Activated CD8-positive, alpha-beta memory T cell treated with anti-CD3 and anti-CD28 coated beads, Interleukin-2, amount 50 U/mL, for 48 hours (primary cell): ENCODE data around the gene GATA1.
A peak's percentile ranks its signal among the peaks of the same experiment; 100 is the strongest.

Source experiments
- DNase-seq: peaks from one replicate; pipeline ENCODE4 v3.0.0-alpha.2; 2020

GATA1 gene

DNA sequence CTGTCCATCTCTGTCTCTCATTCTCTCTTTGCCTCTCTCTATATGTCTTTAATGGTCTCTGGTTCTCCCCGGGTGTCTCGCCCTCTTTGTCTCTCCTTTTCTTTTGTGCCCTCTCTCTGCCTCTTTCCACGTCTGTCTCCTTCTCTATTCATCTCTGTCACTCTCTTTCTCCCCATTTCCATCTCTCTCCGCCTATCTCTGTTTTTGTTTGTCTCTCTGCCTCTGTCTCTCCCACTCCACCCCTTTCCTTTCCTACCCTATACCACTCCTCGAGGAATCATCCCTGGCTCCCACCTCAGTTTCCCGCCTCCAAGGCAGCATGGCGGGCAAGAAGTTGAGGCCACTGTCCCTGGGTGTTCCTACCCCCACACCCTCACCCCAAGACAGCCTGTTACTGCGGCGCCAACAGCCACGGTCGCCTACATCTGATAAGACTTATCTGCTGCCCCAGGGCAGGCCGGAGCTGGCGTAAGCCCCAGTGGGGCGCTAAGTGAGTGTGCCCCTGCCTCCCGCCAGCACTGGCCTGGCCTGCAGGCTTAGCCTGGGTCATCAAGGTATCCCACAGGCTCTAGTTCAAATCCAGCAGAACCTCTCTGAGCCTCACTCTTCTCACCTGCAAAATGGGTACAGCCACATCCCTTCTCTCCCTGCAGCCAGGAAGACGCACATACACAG, 713 bp upstream of the GATA1 start:
- no peak for DNase-seq

- no peak for DNase-seq
Measured at GRCh38 chrX:48786825-48787504, 575 bp downstream of the GATA1 start.

- no peak for DNase-seq
Measured at GRCh38 chrX:48787505-48788443, 1.4 kb downstream of the GATA1 start.

DNA sequence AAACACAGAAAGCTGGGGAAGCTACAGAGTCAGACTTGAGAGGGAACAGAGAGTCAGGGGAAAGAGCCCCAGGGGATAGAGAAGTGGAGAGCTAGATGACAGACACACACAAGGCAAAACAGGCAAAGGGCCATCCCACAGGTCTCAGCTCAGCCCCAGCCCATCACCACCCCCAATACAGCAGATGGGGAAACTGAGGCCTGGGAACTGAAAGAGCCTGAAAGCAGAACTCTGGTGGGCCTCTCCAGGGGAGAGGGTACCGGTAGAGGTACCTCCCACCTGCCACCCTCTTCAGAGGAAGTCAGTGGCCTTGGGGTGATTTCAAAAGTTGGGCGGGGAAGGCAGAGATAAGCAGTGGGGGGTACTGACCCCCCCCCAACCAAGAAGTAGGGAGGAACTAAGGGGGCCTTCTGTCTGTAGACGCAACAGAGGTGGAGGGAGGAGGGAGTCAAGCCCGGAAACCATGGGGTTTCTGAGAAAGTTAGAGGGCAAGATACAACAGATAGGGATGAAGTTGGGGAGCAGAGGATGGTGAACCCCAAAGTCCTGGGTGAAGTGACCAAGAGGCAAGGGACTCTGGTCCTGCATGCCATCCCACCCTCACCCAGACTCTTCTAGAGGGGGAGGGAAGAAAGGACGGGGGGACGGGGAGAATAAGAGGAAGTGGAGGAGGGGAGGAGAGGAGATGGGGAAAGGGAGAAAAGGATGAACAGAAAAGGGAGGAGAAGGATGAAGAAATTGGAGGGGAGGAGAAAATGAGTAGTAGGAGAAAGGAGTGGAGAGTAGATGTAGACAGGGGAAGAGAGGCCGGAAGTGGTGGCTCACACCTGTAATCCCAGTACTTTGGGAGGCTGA, 3.2 kb downstream of the GATA1 start:
- no peak for DNase-seq

- DNase-seq = no peak
Measured at GRCh38 chrX:48790477-48790876, 4.1 kb downstream of the GATA1 start.

GRCh38 chrX:48791063-48791820, 4.9 kb downstream of the GATA1 start:
- no peak for DNase-seq

- no peak for DNase-seq
Measured at GRCh38 chrX:48792219-48792618, 5.8 kb downstream of the GATA1 start.

DNA sequence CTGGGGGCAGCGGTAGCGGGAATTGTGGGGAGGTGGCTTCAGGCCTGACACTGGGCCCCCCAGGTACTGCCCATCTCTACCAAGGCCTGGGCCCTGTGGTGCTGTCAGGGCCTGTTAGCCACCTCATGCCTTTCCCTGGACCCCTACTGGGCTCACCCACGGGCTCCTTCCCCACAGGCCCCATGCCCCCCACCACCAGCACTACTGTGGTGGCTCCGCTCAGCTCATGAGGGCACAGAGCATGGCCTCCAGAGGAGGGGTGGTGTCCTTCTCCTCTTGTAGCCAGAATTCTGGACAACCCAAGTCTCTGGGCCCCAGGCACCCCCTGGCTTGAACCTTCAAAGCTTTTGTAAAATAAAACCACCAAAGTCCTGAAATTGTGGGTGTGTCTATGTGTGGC, 7.5 kb downstream of the GATA1 start:
- DNase-seq = no peak

- no peak for DNase-seq
Measured at GRCh38 chrX:48794340-48794910, 8.0 kb downstream of the GATA1 start.

GRCh38 chrX:48794911-48795515, 8.6 kb downstream of the GATA1 start:
- no peak for DNase-seq

DNA sequence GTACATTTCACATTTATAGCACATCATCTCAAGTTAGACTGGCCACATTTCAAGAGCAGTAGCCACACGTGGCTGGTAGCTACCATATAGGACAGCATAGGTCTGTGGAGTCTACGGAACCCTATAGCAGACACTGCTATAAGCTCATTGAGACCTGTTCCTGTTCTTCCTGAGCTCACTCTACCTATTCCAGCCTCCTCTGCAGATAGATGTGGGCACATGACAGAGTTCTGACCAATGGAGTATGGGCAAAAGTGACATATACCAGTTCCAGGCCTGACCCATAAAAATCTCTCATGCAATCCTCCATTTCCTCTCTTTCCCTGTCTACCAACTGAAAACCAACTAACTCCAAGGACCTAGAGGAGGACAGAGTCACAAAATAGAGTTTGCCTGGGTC, 11.9 kb downstream of the GATA1 start:
- no peak for DNase-seq

DNA sequence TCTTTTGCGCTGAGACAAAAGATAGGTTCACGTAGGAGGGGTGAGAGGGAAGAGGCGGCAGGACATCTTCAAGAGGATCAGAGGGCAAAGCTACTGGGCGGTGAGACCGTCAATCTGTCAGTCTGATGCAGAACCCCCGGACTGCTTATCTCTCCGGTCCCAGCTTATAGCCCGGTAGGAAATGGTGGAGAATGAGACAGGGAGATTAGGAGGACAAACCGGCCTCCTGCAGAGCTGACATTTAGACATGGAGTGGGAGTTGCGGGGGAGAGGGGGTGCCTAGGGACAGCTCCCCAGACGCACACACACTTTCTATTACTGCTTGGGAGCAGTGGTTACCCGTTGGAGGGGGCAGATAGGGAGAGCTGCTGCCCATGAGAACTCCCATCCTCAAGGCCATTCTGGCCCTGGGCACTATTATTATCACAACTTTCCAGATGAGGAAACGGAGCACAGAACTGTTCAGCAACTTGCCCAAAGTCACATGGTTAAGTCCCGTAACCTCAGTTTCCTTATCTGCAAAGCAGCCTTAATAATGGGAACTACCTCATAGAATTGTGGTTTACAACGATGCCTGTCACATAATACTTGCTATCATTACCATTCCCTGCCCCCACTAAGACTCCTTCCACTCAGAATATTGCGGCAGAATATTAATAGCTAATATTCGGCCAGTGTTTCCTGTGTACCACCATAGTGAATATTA, 14.3 kb downstream of the GATA1 start:
- DNase-seq = no peak

DNA sequence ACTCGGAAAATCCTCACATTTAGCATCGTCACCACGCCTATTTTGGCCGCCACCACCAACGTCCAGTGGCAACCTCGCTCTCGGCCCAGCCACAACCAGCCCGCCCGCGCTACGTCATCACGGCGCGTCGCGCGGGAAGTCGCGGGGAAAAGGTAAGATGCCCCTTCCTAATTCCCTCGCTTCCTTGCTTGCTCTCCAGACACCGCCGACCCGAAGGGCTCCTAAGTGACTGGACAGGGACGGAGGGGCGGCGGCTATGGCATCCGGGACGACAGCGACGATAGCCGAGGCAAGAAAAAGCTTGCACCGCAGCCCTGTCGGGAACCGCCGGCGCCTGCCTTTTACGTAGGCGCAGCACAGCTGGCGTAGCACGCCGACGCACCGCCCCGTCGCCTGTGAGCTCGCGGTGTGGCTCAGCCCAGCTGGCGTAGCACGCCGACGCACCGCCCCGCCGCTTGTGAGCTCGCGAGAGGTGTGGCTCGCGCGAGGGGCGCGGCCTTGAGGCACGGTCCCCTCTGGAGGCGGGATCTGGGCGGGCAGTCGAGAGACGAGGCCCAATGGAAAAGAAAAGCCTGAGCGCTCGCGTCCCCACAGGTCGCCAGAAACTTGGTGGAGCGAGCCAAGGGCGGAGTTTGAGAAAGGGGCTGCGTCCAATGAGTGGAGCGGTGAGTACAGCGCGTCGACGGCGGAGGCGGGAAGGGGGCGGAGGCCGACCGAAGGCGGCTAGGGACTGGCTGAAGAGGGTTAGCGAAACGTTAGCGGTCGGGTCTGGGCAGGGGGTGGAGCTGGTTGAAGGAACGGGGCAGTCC, 15.1 kb downstream of the GATA1 start, which contains the start of gene HDAC6:
Gene HDAC6, plus strand, starts transcription at position 788 of the 809 bp plus-strand sequence. CDS start 626 bp downstream, outside the sequence.
- DNase-seq = peak; percentile 90

DNA sequence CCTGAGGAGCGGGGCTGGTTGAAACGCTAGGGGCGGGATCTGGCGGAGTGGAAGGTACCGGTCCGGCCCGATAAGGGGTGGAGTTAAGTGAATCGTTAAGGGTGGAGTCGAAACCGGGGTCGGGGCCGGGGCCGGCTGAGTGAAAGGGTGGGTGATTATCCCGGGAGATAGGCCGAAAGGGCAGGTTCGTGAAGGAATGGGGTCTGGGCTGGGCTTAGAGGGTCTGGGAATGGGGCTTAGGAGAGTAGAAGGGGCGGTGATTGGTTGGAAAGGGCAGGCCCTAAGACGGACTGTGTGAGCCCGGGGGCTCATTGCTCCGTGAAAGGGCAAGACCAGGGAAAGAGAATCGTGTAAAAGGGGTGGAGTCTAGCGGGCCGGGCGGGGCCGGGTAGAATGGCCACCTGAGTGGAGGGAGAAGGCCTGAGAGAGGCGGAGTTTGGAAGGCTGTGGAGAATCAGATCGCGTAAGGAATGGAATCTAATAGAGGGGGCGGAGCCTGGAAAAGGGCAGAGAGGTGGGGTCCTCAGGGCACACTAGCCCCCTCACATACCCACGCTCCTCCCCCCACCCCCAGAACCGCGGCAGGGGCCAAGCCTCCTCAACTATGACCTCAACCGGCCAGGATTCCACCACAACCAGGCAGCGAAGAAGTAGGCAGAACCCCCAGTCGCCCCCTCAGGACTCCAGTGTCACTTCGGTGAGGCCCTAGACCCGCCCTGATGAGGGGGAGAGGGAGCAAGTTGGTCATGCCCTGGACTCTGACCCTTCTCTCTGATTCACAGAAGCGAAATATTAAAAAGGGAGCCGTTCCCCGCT, 15.9 kb downstream of the GATA1 start:
- DNase-seq = no peak

DNA sequence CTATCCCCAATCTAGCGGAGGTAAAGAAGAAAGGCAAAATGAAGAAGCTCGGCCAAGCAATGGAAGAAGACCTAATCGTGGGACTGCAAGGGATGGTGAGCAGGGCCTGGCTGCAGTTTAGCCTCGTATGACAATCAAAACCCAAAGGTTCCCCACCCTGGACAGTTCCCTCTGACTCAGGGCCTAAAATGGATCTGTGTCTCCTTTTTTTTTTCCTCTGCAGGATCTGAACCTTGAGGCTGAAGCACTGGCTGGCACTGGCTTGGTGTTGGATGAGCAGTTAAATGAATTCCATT, 16.5 kb downstream of the GATA1 start:
- DNase-seq = no peak

DNA sequence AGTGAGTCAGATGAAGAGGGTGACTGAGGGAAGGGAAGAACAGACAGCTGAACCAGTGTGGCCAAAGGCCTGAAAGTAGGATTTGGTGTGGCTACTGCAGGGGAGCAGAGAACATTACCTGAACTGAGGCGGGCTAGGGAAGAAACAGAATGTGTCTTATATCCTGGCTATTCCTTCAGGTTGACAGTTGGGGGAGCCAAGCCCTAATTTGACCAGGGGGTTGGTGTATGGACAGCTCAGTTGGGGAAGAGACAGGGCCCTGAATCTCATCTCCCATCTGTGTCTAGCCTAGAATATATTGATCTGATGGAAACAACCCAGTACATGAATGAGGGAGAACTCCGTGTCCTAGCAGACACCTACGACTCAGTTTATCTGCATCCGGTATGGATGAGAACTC, 19.7 kb downstream of the GATA1 start:
- no peak for DNase-seq

DNA sequence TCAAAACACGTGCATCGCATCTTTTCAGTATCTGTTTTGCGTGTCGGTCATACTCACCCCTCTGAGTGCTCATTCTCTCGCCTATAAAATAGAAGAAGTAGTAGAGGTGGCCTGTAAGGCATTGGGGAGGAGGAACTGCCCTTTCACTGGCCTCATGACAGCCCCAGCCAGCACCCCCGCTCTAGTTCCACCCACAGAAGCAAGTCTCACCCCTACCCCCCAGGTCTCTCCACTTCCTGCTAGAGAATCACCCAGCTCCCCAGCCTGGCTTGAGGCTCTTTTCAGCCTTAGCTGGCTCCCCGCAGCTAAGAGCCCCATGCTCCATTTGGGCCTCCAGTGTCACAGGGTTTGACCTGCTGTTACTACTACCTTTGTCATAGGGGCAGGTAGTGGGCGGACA, 27.3 kb downstream of the GATA1 start:
- no peak for DNase-seq

DNA sequence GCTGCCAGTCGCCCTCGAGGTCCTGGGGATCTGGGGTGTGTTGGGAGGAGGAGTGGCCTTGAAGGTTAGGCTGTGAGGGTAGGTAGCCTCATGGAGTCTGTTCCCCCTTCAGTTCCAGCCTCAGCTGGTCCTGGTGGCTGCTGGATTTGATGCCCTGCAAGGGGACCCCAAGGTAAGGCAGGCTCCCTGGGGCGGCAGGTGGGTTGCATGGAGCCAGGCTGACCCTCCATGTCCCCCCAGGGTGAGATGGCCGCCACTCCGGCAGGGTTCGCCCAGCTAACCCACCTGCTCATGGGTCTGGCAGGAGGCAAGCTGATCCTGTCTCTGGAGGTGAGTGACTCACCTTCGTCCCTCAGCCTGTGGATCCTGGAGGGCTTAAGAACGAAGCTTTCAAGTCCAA, 28.3 kb downstream of the GATA1 start:
- no peak for DNase-seq

- no peak for DNase-seq
Measured at GRCh38 chrX:48815266-48815665, 28.9 kb downstream of the GATA1 start.
